ENCODE results near the gene NOTCH3. TPM values are rescaled to one million over a fixed set of nuclear protein-coding genes. Genes with fewer than 3 reads are reported as not detected.

Gene NOTCH3
- total RNA-seq, 1 donor from 2014 or later = 6.9 TPM

GRCh38 chr19:15110418-15110815, 90.4 kb downstream of the NOTCH3 start:
- DNase-seq (ENCODE audit: low spot score in 2 of 2) (no peak), FAIRE-seq (no peak)

- FAIRE-seq = no peak
Measured at GRCh38 chr19:15109768-15110417, 90.9 kb downstream of the NOTCH3 start.

More at GRCh38 chr19:15109768-15110417, 90.9 kb downstream of the NOTCH3 start:
- DNase-seq (ENCODE audit: low spot score in 2 of 2) = no peak

Small RNAs within 50 kb of the gene (small RNA-seq; reads per million reads assigned to genes)
- not detected for gene MIR6795
- gene RNU6-782P = not detected

Other genes starting within 250 kb of the NOTCH3 start
- 54.6 TPM for gene SLC1A6, start 221.1 kb downstream of the NOTCH3 start, total RNA-seq
- not detected for gene CASP14, start 151.5 kb downstream of the NOTCH3 start, total RNA-seq
- under 0.01 TPM for gene OR1I1, start 118.8 kb downstream of the NOTCH3 start, total RNA-seq
- 1.2 TPM for gene SYDE1, start 93.6 kb downstream of the NOTCH3 start, total RNA-seq
- under 0.01 TPM for gene EPHX3, start 31.5 kb upstream of the NOTCH3 start, total RNA-seq
- gene BRD4, start 131.5 kb upstream of the NOTCH3 start, total RNA-seq = 11.4 TPM
- gene AKAP8, start 178.8 kb upstream of the NOTCH3 start, total RNA-seq = 9.8 TPM
- gene AKAP8L, start 218.0 kb upstream of the NOTCH3 start, total RNA-seq = 65.2 TPM
- gene WIZ, start 249.0 kb upstream of the NOTCH3 start, total RNA-seq = 10.6 TPM

All from frontal cortex (tissue), 4 donors.